Nephron progenitor cell (in vitro differentiated cells): ENCODE data around the gene ZNF526.

Experiments used
- DNase-seq: peaks from one replicate; pipeline ENCODE4 v3.0.0; 2021
- H3K27ac Mint-ChIP-seq: 2 replicates; pipeline ENCODE4 v1.8.0; 2021; ENCODE audit warnings: mild to moderate bottlenecking, moderate library complexity, mixed read lengths
- H3K27me3 Mint-ChIP-seq: 2 replicates; pipeline ENCODE4 v1.8.0; 2021; ENCODE audit warnings: mild to moderate bottlenecking, low read depth, mixed read lengths; ENCODE audit not compliant: poor library complexity
- H3K36me3 Mint-ChIP-seq: 2 replicates; pipeline ENCODE4 v1.8.0; 2021; ENCODE audit warnings: low read depth, mixed read lengths
- H3K4me1 Mint-ChIP-seq: 2 replicates; pipeline ENCODE4 v1.8.0; 2021; ENCODE audit warnings: mixed read lengths
- H3K4me3 Mint-ChIP-seq: 2 replicates; pipeline ENCODE4 v1.8.0; 2021; ENCODE audit warnings: mild to moderate bottlenecking, moderate library complexity, mixed read lengths
- H3K9me3 Mint-ChIP-seq: 2 replicates; pipeline ENCODE4 v1.8.0; 2021; ENCODE audit warnings: mild to moderate bottlenecking, moderate library complexity, mixed read lengths
- CTCF ChIP-seq: fragments of 200-600 bp; sonication (generic); IDR thresholded peaks from 2 replicates; pipeline ENCODE4 v1.5.0; 2021; ENCODE audit warnings: antibody characterized with exemption

Gene ZNF526

GRCh38 chr19:42241279-42241678 lies 21.2 kb downstream of the ZNF526 start:
- H3K9me3 Mint-ChIP-seq: no peaks in the 10 kb centered on the region
- H3K27ac Mint-ChIP-seq: no peak overlapping the region
- H3K27me3 Mint-ChIP-seq: peaks cover 7% of the 10 kb centered on the region
- TF ChIP-seq CTCF: no peak
- H3K4me3 Mint-ChIP-seq: peak overlapping the region; percentile 89
- H3K4me1 Mint-ChIP-seq: peaks cover 50% of the 10 kb centered on the region
- no peak for DNase-seq
- H3K36me3 Mint-ChIP-seq: peaks cover 27% of the 10 kb centered on the region

DNA sequence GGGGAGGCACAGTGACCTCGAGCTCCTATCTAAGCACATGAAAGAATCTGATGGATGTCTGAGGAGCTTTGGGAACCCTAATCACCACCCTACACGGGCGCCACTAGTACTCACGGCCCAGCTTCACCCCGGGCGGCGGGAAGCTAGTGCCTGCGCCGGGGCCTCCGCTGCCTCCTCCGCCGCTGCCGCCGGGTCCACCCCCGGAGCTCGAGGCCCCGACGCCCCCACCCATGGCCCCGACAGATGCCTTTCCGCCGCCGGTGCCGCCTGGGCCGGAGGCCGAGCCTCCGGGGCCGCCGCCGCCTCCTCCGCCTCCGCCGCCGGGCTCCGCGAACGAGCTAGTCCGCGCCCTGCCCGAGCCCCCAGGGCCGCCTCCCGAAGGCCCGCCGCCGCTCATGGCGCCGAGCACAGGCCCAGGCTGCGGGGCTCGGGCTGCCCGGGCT lies 22.0 kb downstream of the ZNF526 start:
- H3K4me3 Mint-ChIP-seq: peak overlapping the region; percentile 89
- H3K27me3 Mint-ChIP-seq: peaks cover 7% of the 10 kb centered on the region
- H3K4me1 Mint-ChIP-seq: peaks cover 58% of the 10 kb centered on the region
- no peak for DNase-seq
- H3K27ac Mint-ChIP-seq: peak overlapping the region; percentile 95
- peaks cover 19% of the 10 kb centered on the region for H3K36me3 Mint-ChIP-seq
- TF ChIP-seq CTCF: no peak
- no peaks in the 10 kb centered on the region for H3K9me3 Mint-ChIP-seq

DNA sequence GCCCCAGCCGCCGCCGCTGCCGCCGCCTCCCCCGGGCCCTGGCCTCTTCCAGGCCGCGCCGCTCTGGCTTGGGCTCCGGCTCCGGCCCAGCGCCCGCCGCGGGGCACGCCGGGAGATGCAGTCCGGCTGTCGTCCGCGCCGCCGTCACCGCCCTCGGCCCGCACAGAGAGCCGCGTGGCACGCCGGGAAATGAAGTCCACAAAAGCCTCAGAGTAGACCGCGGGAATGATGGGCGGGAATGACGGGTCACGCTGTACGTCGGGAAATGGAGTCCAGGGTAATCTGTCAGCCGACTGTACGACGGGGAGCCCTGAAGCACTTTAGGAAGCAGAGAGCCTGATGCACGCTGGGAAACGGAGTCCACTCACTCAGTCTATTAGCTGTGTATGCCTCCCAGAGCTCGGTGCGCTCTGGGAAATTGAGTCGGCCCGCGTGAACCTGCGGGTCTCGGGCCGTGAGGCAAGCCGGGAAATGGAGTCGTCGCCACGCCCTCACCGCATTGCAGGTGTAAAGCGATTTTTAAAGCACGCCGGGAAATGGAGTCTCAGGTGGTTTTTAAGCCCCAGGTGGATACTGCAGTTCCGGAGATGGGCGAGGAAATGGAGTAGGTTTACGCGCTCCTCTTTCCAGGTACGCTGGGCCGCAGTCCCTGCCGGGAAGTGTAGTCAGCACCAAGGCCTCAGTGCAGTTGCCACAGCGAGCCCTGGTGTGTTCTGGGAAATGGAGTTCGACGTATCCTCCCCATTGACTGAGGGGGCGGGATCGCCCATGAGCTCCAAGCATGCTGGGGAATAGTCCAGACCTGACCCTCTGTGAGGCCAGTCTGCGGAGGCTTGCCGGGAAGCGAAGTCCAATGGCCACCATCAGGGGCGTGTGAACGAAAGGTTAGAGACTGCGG lies 22.6 kb downstream of the ZNF526 start, which contains the start of gene GSK3A:
GSK3A (minus strand) TSS at position 91 of the 898 bp plus-strand sequence. CDS start 137 bp downstream, outside the sequence.
- Mint-ChIP-seq H3K4me1 (peaks cover 59% of the 10 kb centered on the region), H3K27me3 (peaks cover 7% of the 10 kb centered on the region)
- TF ChIP-seq CTCF: no peak

GRCh38 chr19:42244347-42245220 lies 24.5 kb downstream of the ZNF526 start:
- DNase-seq: peak; percentile 91
- no peaks in the 10 kb centered on the region for H3K9me3 Mint-ChIP-seq
- peak overlapping the region; percentile 98 for H3K27ac Mint-ChIP-seq
- peaks cover 7% of the 10 kb centered on the region for H3K27me3 Mint-ChIP-seq
- H3K36me3 Mint-ChIP-seq: peaks cover 11% of the 10 kb centered on the region
- H3K4me3 Mint-ChIP-seq: peak overlapping the region; percentile 89
- peaks cover 59% of the 10 kb centered on the region for H3K4me1 Mint-ChIP-seq
- peak; percentile 44 for TF ChIP-seq CTCF

More for the DNA sequence above, 22.6 kb downstream of the ZNF526 start, which contains the start of gene GSK3A:
- Mint-ChIP-seq H3K36me3 (peaks cover 18% of the 10 kb centered on the region), H3K4me3 (peak within 1 kb of the TSS; percentile 89), H3K9me3 (no peaks in the 10 kb centered on the region), H3K27ac (peak within 1 kb of the TSS; percentile 99)
- peak; percentile 97 for DNase-seq

DNA sequence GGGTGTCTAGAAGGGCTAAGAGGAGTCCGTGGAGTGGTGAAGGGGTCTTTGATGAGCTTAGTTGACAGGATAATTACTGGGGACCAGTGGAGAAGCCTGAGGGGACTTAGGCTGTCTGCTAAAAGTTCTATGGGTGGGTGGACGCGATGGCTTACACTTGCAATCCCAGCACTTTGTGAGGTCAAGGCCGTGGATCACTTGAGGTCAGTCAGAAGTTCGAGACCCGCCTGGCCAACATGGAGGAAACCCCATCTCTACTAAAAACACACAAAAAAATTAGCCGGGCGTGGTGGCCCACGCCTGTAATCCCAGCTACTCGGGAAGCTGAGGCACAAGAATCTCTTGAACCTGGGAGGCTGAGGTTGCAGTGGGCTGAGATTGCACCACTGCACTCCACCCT lies 25.1 kb downstream of the ZNF526 start:
- Mint-ChIP-seq H3K4me3 (peak overlapping the region; percentile 89), H3K36me3 (peaks cover 4% of the 10 kb centered on the region), H3K4me1 (peaks cover 58% of the 10 kb centered on the region), H3K27me3 (peaks cover 7% of the 10 kb centered on the region), H3K27ac (peak overlapping the region; percentile 90), H3K9me3 (no peaks in the 10 kb centered on the region)
- no peak for TF ChIP-seq CTCF
- no peak for DNase-seq
